ENCODE results near the gene COX6B1.

COX6B1 gene

GRCh38 chr19:35702223-35703012, 54.3 kb downstream of the COX6B1 start:
- H3K9me3 Mint-ChIP-seq (ENCODE audit: low read depth): no peaks in the 10 kb centered on the region
- H3K27ac Mint-ChIP-seq: peak overlapping the region; percentile 97
- peak overlapping the region; percentile 92 for H3K4me3 Mint-ChIP-seq
- no peaks in the 10 kb centered on the region for H3K36me3 Mint-ChIP-seq
- peaks cover 5% of the 10 kb centered on the region for H3K4me1 Mint-ChIP-seq (ENCODE audit: low read depth)
- H3K27me3 Mint-ChIP-seq: no peaks in the 10 kb centered on the region

GRCh38 chr19:35703343-35703742, 55.2 kb downstream of the COX6B1 start:
- Mint-ChIP-seq H3K36me3 (no peaks in the 10 kb centered on the region), H3K27me3 (no peaks in the 10 kb centered on the region), H3K27ac (no peak overlapping the region), H3K4me1 (ENCODE audit: low read depth) (peaks cover 5% of the 10 kb centered on the region), H3K9me3 (ENCODE audit: low read depth) (no peaks in the 10 kb centered on the region), H3K4me3 (no peak overlapping the region)

- no peak within 1 kb of the TSS for H3K27ac Mint-ChIP-seq
- no peaks in the 10 kb centered on the region for H3K9me3 Mint-ChIP-seq (ENCODE audit: low read depth)
- H3K27me3 Mint-ChIP-seq: no peaks in the 10 kb centered on the region
- no peaks in the 10 kb centered on the region for H3K36me3 Mint-ChIP-seq
- H3K4me1 Mint-ChIP-seq (ENCODE audit: low read depth): peaks cover 5% of the 10 kb centered on the region
- no peak within 1 kb of the TSS for H3K4me3 Mint-ChIP-seq
These were observed 56.1 kb downstream of the COX6B1 start, which contains the start of gene ZBTB32 for GRCh38 chr19:35704218-35704617. TSS of gene ZBTB32 (plus strand) at chr19:35704558. CDS start at chr19:35714627, 10,069 bp downstream.

All from activated naive CD8-positive, alpha-beta T cell (primary cell).